WTC11 (cell line): ENCODE data around the gene WWOX. TPM values are rescaled to one million over a fixed set of nuclear protein-coding genes. Genes with fewer than 3 reads are reported as not detected.

Experiments used
- ATAC-seq: fragments of 200-7000 bp; cut with Tn5 transposase; 2 replicates; pipeline ENCODE4 v1.10.0; 2021; ENCODE audit warnings: mild to moderate bottlenecking, moderate library complexity
- CTCF ChIA-PET: fragments of 300-600 bp; sonication (Branson Sonifier 250); formaldehyde crosslinking; loops from one replicate; lab custom pipeline; 2021; ENCODE audit warnings: antibody characterized with exemption; lab: Charles Lee
- POLR2A ChIA-PET: fragments of 350-600 bp; sonication (Branson Sonifier 250); formaldehyde crosslinking; loops from one replicate; lab custom pipeline; 2021; ENCODE audit warnings: antibody characterized with exemption; lab: Charles Lee
- DNase-seq: peaks from one replicate; pipeline ENCODE4 v3.0.0; 2021; ENCODE audit warnings: low spot score
- H3K27ac Mint-ChIP-seq: 2 replicates; pipeline ENCODE4 v1.8.0; 2021; ENCODE audit warnings: mixed read lengths
- H3K27me3 Mint-ChIP-seq: 2 replicates; pipeline ENCODE4 v1.8.0; 2021; ENCODE audit warnings: low read depth, mild to moderate bottlenecking, moderate library complexity, mixed read lengths
- H3K36me3 Mint-ChIP-seq: 2 replicates; pipeline ENCODE4 v1.8.0; 2021; ENCODE audit warnings: mixed read lengths
- H3K4me1 Mint-ChIP-seq: 2 replicates; pipeline ENCODE4 v1.8.0; 2022; ENCODE audit warnings: mixed read lengths
- H3K4me3 Mint-ChIP-seq: 2 replicates; pipeline ENCODE4 v1.8.0; 2021; ENCODE audit warnings: mild to moderate bottlenecking, moderate library complexity, mixed read lengths
- H3K9me3 Mint-ChIP-seq: 2 replicates; pipeline ENCODE4 v1.8.0; 2021; ENCODE audit warnings: mixed read lengths
- ATF3 ChIP-seq: sonication (generic); formaldehyde crosslinking; conservative IDR thresholded peaks from 2 replicates; pipeline ENCODE4 v1.8.1; 2022; ENCODE audit warnings: mild to moderate bottlenecking, missing genetic modification reagents
- ATF6 ChIP-seq: sonication (generic); formaldehyde crosslinking; IDR thresholded peaks from 2 replicates; pipeline ENCODE4 v1.8.1; 2023; ENCODE audit warnings: mild to moderate bottlenecking, missing genetic modification reagents
- CREM ChIP-seq: sonication (generic); formaldehyde crosslinking; IDR thresholded peaks from 2 replicates; pipeline ENCODE4 v1.8.1; 2022; ENCODE audit warnings: mild to moderate bottlenecking, missing genetic modification reagents, moderate library complexity
- ERG ChIP-seq: fragments of 250-450 bp; sonication (Bioruptor Pico); IDR thresholded peaks from 2 replicates; pipeline ENCODE4 v1.8.0; 2021; ENCODE audit warnings: mild to moderate bottlenecking
- FOXJ3 ChIP-seq: sonication (generic); formaldehyde crosslinking; IDR thresholded peaks from 2 replicates; pipeline ENCODE4 v1.9.0; 2021; ENCODE audit warnings: missing genetic modification reagents, mild to moderate bottlenecking, borderline replicate concordance
- FOXK1 ChIP-seq: sonication (generic); formaldehyde crosslinking; IDR thresholded peaks from 2 replicates; pipeline ENCODE4 v1.8.0; 2022; ENCODE audit warnings: mild to moderate bottlenecking, moderate library complexity, missing genetic modification reagents
- JAZF1 ChIP-seq: fragments of 250-450 bp; sonication (Bioruptor Pico); IDR thresholded peaks from 2 replicates; pipeline ENCODE4 v1.9.0; 2021; ENCODE audit warnings: moderate library complexity, mild to moderate bottlenecking, inconsistent platforms
- MYBL2 ChIP-seq: sonication (generic); formaldehyde crosslinking; IDR thresholded peaks from 2 replicates; pipeline ENCODE4 v1.8.1; 2023; ENCODE audit warnings: mild to moderate bottlenecking, moderate library complexity, missing genetic modification reagents
- NFYB ChIP-seq: sonication (generic); formaldehyde crosslinking; conservative IDR thresholded peaks from 2 replicates; pipeline ENCODE4 v1.8.0; 2022; ENCODE audit warnings: low read depth, missing genetic modification reagents
- SP1 ChIP-seq: sonication (generic); formaldehyde crosslinking; conservative IDR thresholded peaks from 2 replicates; pipeline ENCODE4 v1.8.1; 2022; ENCODE audit warnings: missing genetic modification reagents
- ZBTB43 ChIP-seq: sonication (generic); formaldehyde crosslinking; IDR thresholded peaks from 2 replicates; pipeline ENCODE4 v1.8.1; 2023; ENCODE audit warnings: mild to moderate bottlenecking, missing genetic modification reagents
- ZNF138 ChIP-seq: sonication (generic); formaldehyde crosslinking; conservative IDR thresholded peaks from 2 replicates; pipeline ENCODE4 v1.8.1; 2022; ENCODE audit warnings: mild to moderate bottlenecking, moderate library complexity, missing genetic modification reagents
- ZNF671 ChIP-seq: fragments of 250-450 bp; sonication (Bioruptor Pico); IDR thresholded peaks from 2 replicates; pipeline ENCODE4 v1.8.0; 2021; ENCODE audit warnings: mild to moderate bottlenecking
- ZSCAN18 ChIP-seq: fragments of 250-450 bp; sonication (Bioruptor Pico); IDR thresholded peaks from 2 replicates; pipeline ENCODE4 v2.1.2; 2022; ENCODE audit warnings: mild to moderate bottlenecking, moderate library complexity
- total RNA-seq: library from RNA; stranded (reverse); gene quantifications from 3 replicates; pipeline ENCODE4 v1.2.3, GENCODE V29; 2021
- TF ChIP-seq, protein P1 (sequence below): fragments of 250-450 bp; sonication (Bioruptor Pico); IDR thresholded peaks from 2 replicates; pipeline ENCODE4 v1.9.0; 2021; ENCODE audit warnings: mild to moderate bottlenecking
- TF ChIP-seq, protein P2 (sequence below): fragments of 250-450 bp; sonication (Bioruptor Pico); IDR thresholded peaks from 2 replicates; pipeline ENCODE4 v1.9.0; 2021; ENCODE audit warnings: moderate library complexity, mild to moderate bottlenecking, inconsistent platforms, borderline replicate concordance
- TF ChIP-seq, protein P3 (sequence below): sonication (generic); formaldehyde crosslinking; IDR thresholded peaks from 2 replicates; pipeline ENCODE4 v1.8.0; 2023; ENCODE audit warnings: mild to moderate bottlenecking, missing genetic modification reagents
- TF ChIP-seq, protein P4 (sequence below): sonication (generic); formaldehyde crosslinking; IDR thresholded peaks from 2 replicates; pipeline ENCODE4 v1.8.0; 2023; ENCODE audit warnings: missing genetic modification reagents

Gene WWOX
- total RNA-seq, 1 experiment from 2014 or later: 15.7 TPM

- TF ChIP-seq FOXJ3 (CRISPR knock-in tag): no peak
- TF ChIP-seq ZNF138 (CRISPR knock-in tag): no peak
- no peak for TF ChIP-seq ZSCAN18 (CRISPR knock-in tag)
- TF ChIP-seq ATF3 (CRISPR knock-in tag): no peak
Measured at GRCh38 chr16:79071424-79071823, 972.0 kb downstream of the WWOX start (continued).

DNA sequence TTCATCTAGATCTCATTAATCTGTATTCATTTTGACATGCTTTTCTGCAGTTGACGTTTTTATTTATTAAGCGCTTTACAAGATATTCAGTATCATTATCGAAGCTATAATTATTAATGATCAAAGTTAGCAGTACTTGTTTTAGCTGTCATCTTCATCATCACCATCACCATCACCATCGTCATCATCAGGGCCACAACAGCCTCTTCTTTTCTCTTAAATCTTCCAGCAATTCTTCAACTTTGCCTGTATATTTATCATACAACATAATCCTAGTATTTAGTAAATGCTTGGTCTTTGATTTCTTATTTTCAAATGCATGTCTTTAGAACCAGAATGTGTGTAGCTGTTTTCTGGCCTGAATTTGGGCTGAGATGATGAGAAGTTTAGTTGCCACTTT lies 973.1 kb downstream of the WWOX start:
- POLR2A ChIA-PET: no interaction called here
- ATAC-seq (no peak), DNase-seq (no peak)
- TF ChIP-seq ATF6 (CRISPR knock-in tag): no peak
- no peak for TF ChIP-seq ZBTB43 (CRISPR knock-in tag)
- no peak for TF ChIP-seq SP1 (CRISPR knock-in tag)
- TF ChIP-seq, protein P1, sequence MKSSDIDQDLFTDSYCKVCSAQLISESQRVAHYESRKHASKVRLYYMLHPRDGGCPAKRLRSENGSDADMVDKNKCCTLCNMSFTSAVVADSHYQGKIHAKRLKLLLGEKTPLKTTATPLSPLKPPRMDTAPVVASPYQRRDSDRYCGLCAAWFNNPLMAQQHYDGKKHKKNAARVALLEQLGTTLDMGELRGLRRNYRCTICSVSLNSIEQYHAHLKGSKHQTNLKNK (CRISPR knock-in tag): no peak
- no peak for TF ChIP-seq MYBL2 (CRISPR knock-in tag)
- TF ChIP-seq JAZF1 (CRISPR knock-in tag): no peak
- no peak for TF ChIP-seq FOXK1 (CRISPR knock-in tag)
- no peak for TF ChIP-seq NFYB (CRISPR knock-in tag)
- no peak for TF ChIP-seq CREM (CRISPR knock-in tag)
- TF ChIP-seq, protein P2, sequence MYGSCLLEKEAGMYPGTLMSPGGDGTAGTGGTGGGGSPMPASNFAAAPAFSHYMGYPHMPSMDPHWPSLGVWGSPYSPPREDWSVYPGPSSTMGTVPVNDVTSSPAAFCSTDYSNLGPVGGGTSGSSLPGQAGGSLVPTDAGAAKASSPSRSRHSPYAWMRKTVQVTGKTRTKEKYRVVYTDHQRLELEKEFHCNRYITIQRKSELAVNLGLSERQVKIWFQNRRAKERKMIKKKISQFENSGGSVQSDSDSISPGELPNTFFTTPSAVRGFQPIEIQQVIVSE (CRISPR knock-in tag): no peak
- CTCF ChIA-PET: no interaction called here
- Mint-ChIP-seq H3K9me3 (no peaks in the 10 kb centered on the region), H3K27ac (no peak overlapping the region), H3K4me1 (peaks cover 34% of the 10 kb centered on the region), H3K36me3 (no peaks in the 10 kb centered on the region), H3K4me3 (no peak overlapping the region), H3K27me3 (no peaks in the 10 kb centered on the region)

- H3K4me1 Mint-ChIP-seq: peaks cover 39% of the 10 kb centered on the region
- POLR2A ChIA-PET: no interaction called here
- H3K4me3 Mint-ChIP-seq: no peak overlapping the region
- no peak overlapping the region for H3K27ac Mint-ChIP-seq
- no peaks in the 10 kb centered on the region for H3K36me3 Mint-ChIP-seq
- DNase-seq: no peak
- CTCF ChIA-PET: interaction anchor here (0.7 kb wide), 1 partner anchor 261 kb away, joined by 3 read pairs; no protein-coding TSS in a partner anchor
- no peaks in the 10 kb centered on the region for H3K27me3 Mint-ChIP-seq
- no peak for ATAC-seq
- H3K9me3 Mint-ChIP-seq: no peaks in the 10 kb centered on the region
- TF ChIP-seq, protein P1 (CRISPR knock-in tag): no peak
- no peak for TF ChIP-seq ZNF671
- TF ChIP-seq SP1 (CRISPR knock-in tag): no peak
- TF ChIP-seq ERG: no peak
- TF ChIP-seq, protein P3, sequence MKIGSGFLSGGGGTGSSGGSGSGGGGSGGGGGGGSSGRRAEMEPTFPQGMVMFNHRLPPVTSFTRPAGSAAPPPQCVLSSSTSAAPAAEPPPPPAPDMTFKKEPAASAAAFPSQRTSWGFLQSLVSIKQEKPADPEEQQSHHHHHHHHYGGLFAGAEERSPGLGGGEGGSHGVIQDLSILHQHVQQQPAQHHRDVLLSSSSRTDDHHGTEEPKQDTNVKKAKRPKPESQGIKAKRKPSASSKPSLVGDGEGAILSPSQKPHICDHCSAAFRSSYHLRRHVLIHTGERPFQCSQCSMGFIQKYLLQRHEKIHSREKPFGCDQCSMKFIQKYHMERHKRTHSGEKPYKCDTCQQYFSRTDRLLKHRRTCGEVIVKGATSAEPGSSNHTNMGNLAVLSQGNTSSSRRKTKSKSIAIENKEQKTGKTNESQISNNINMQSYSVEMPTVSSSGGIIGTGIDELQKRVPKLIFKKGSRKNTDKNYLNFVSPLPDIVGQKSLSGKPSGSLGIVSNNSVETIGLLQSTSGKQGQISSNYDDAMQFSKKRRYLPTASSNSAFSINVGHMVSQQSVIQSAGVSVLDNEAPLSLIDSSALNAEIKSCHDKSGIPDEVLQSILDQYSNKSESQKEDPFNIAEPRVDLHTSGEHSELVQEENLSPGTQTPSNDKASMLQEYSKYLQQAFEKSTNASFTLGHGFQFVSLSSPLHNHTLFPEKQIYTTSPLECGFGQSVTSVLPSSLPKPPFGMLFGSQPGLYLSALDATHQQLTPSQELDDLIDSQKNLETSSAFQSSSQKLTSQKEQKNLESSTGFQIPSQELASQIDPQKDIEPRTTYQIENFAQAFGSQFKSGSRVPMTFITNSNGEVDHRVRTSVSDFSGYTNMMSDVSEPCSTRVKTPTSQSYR: no peak
- TF ChIP-seq, protein P4, sequence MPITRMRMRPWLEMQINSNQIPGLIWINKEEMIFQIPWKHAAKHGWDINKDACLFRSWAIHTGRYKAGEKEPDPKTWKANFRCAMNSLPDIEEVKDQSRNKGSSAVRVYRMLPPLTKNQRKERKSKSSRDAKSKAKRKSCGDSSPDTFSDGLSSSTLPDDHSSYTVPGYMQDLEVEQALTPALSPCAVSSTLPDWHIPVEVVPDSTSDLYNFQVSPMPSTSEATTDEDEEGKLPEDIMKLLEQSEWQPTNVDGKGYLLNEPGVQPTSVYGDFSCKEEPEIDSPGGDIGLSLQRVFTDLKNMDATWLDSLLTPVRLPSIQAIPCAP (CRISPR knock-in tag): no peak
- no peak for TF ChIP-seq ZBTB43 (CRISPR knock-in tag)
Measured at GRCh38 chr16:79073566-79073965, 974.1 kb downstream of the WWOX start.
